HG03442 (cell line): ENCODE results near the gene KIAA2012.

Experiments
- ATAC-seq: cut with Tn5 transposase; IDR thresholded peaks from one replicate; pipeline ENCODE4 v1.9.1; 2021; ENCODE audit warnings: mild to moderate bottlenecking, moderate library complexity; ENCODE audit not compliant: unreplicated experiment

The KIAA2012 gene

GRCh38 chr2:202042444-202042843 lies 30.6 kb upstream of the KIAA2012 start:
- ATAC-seq = no peak

GRCh38 chr2:202043475-202043874 lies 29.6 kb upstream of the KIAA2012 start:
- ATAC-seq = no peak

- no peak for ATAC-seq
These were observed 28.3 kb upstream of the KIAA2012 start for GRCh38 chr2:202044777-202045176.

- no peak for ATAC-seq
These were observed 26.5 kb upstream of the KIAA2012 start for GRCh38 chr2:202046572-202046971.

GRCh38 chr2:202049092-202049728 lies 23.8 kb upstream of the KIAA2012 start:
- ATAC-seq = no peak

GRCh38 chr2:202049840-202050239 lies 23.2 kb upstream of the KIAA2012 start:
- ATAC-seq = no peak

- no peak for ATAC-seq
These were observed 22.4 kb upstream of the KIAA2012 start for GRCh38 chr2:202050652-202051051.

GRCh38 chr2:202051499-202052161 lies 21.4 kb upstream of the KIAA2012 start:
- no peak for ATAC-seq

- ATAC-seq = no peak
These were observed 20.8 kb upstream of the KIAA2012 start for GRCh38 chr2:202052235-202052634.

- ATAC-seq = no peak
These were observed 18.4 kb upstream of the KIAA2012 start for GRCh38 chr2:202054679-202055078.

- ATAC-seq = no peak
These were observed 16.4 kb upstream of the KIAA2012 start for GRCh38 chr2:202056611-202057010.

GRCh38 chr2:202060218-202060617 lies 12.8 kb upstream of the KIAA2012 start:
- ATAC-seq = no peak

- no peak for ATAC-seq
These were observed 11.4 kb upstream of the KIAA2012 start for GRCh38 chr2:202061695-202062094.

- ATAC-seq = no peak
These were observed 8.7 kb upstream of the KIAA2012 start for GRCh38 chr2:202064171-202064880.

- ATAC-seq = no peak
These were observed 8.2 kb upstream of the KIAA2012 start for GRCh38 chr2:202064881-202065230.

- ATAC-seq = no peak
These were observed 7.2 kb upstream of the KIAA2012 start for GRCh38 chr2:202065876-202066275.

- no peak for ATAC-seq
These were observed 6.2 kb upstream of the KIAA2012 start for GRCh38 chr2:202066875-202067274.

- ATAC-seq = no peak
These were observed 5.5 kb upstream of the KIAA2012 start for GRCh38 chr2:202067589-202067988.

- no peak for ATAC-seq
These were observed 3.6 kb upstream of the KIAA2012 start for GRCh38 chr2:202069170-202070067.

GRCh38 chr2:202071107-202071506 lies 1.9 kb upstream of the KIAA2012 start:
- no peak for ATAC-seq

GRCh38 chr2:202072226-202072625 lies 829 bp upstream of the KIAA2012 start:
- no peak for ATAC-seq
